ENCODE measurements around the gene NELL1.

GRCh38 chr11:20840341-20840740, 171.0 kb downstream of the NELL1 start:
- TF ChIP-seq POLR2AphosphoS5 (IDR thresholded peaks at IDR 0.05; ENCODE audit: low read depth, low read length), result no peak
- TF ChIP-seq, protein P1, sequence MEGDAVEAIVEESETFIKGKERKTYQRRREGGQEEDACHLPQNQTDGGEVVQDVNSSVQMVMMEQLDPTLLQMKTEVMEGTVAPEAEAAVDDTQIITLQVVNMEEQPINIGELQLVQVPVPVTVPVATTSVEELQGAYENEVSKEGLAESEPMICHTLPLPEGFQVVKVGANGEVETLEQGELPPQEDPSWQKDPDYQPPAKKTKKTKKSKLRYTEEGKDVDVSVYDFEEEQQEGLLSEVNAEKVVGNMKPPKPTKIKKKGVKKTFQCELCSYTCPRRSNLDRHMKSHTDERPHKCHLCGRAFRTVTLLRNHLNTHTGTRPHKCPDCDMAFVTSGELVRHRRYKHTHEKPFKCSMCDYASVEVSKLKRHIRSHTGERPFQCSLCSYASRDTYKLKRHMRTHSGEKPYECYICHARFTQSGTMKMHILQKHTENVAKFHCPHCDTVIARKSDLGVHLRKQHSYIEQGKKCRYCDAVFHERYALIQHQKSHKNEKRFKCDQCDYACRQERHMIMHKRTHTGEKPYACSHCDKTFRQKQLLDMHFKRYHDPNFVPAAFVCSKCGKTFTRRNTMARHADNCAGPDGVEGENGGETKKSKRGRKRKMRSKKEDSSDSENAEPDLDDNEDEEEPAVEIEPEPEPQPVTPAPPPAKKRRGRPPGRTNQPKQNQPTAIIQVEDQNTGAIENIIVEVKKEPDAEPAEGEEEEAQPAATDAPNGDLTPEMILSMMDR (IDR thresholded peaks at IDR 0.05), result no peak
- TF ChIP-seq, protein P2, sequence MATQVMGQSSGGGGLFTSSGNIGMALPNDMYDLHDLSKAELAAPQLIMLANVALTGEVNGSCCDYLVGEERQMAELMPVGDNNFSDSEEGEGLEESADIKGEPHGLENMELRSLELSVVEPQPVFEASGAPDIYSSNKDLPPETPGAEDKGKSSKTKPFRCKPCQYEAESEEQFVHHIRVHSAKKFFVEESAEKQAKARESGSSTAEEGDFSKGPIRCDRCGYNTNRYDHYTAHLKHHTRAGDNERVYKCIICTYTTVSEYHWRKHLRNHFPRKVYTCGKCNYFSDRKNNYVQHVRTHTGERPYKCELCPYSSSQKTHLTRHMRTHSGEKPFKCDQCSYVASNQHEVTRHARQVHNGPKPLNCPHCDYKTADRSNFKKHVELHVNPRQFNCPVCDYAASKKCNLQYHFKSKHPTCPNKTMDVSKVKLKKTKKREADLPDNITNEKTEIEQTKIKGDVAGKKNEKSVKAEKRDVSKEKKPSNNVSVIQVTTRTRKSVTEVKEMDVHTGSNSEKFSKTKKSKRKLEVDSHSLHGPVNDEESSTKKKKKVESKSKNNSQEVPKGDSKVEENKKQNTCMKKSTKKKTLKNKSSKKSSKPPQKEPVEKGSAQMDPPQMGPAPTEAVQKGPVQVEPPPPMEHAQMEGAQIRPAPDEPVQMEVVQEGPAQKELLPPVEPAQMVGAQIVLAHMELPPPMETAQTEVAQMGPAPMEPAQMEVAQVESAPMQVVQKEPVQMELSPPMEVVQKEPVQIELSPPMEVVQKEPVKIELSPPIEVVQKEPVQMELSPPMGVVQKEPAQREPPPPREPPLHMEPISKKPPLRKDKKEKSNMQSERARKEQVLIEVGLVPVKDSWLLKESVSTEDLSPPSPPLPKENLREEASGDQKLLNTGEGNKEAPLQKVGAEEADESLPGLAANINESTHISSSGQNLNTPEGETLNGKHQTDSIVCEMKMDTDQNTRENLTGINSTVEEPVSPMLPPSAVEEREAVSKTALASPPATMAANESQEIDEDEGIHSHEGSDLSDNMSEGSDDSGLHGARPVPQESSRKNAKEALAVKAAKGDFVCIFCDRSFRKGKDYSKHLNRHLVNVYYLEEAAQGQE (IDR thresholded peaks at IDR 0.05; ENCODE audit: insufficient read depth in 1 of 2, low read depth in 2 of 2, low read length in 1 of 2), result no peak
